Liver (tissue), 3 donors: ENCODE results near the gene MYO10.
"Not testable (repeated sequence)": the region's sequence is repeated elsewhere in the genome, so short reads cannot be mapped to it uniquely, and the experiment has no call there.

Experiments
- ATF3 ChIP-seq: IDR thresholded peaks from 2 replicates; pipeline ENCODE4 v1.6.1; 2016; ENCODE audit warnings: antibody characterized with exemption
- CTCF ChIP-seq: fragments of 150-350 bp; IDR thresholded peaks from 2 replicates; pipeline ENCODE4 v1.5.1; 2017; ENCODE audit warnings: improper control_type of control experiment, low read depth, low read length; ENCODE audit not compliant: missing input control
- EGR1 ChIP-seq, 2 donors: IDR thresholded peaks; 2 replicates each; pipeline ENCODE4 v1.6.1; 2016 to 2018; ENCODE audit warnings: antibody characterized with exemption in 2 of 2, low read depth in 2 of 2
- FOXA1 ChIP-seq: IDR thresholded peaks from 2 replicates; pipeline ENCODE4 v1.6.1; 2016; ENCODE audit warnings: antibody characterized with exemption
- JUND ChIP-seq, 2 donors: IDR thresholded peaks; 2 replicates each; pipeline ENCODE4 v1.6.1; 2016; ENCODE audit warnings: antibody characterized with exemption in 2 of 2
- MAX ChIP-seq: IDR thresholded peaks from 2 replicates; pipeline ENCODE4 v1.6.1; 2016; ENCODE audit warnings: antibody characterized with exemption
- RAD21 ChIP-seq, 2 donors: IDR thresholded peaks; 2 replicates each; pipeline ENCODE4 v1.6.1; 2016; ENCODE audit warnings: antibody characterized with exemption in 2 of 2, mild to moderate bottlenecking in 2 of 2
- SP1 ChIP-seq: IDR thresholded peaks from 2 replicates; pipeline ENCODE4 v1.6.1; 2018; ENCODE audit warnings: antibody characterized with exemption, mild to moderate bottlenecking
- donor health status: healthy.
- donor health status: healthy.

- TF ChIP-seq ATF3; CTCF; SP1; EGR1 (IDR thresholded peaks at IDR 0.05; ENCODE audit: low read depth in 2 of 2); JUND (IDR thresholded peaks at IDR 0.05); FOXA1; MAX; RAD21 (IDR thresholded peaks at IDR 0.05): not testable (repeated sequence)
Measured at GRCh38 chr5:16831326-16831725, 104.8 kb downstream of the MYO10 start.
